ENCODE measurements around the gene PDE5A.
A peak's percentile ranks its signal among the peaks of the same experiment; 100 is the strongest.

The PDE5A gene

DNA sequence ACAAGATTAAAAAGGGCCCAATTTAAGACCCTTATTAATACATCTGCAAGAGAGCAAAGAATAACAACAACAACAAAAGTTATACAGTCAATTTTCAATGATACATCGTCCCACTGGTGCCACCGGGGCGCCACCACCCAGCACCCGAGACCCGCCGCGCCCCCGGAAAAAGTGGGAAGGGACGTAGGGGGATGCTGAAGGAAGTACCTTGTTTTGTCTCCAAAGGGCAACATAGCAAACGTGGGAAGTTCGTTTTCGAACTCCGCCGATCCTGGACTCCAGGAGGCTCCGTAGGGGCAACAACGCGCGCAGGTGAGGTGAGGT, 1.7 kb downstream of the PDE5A start:
- H3K27ac Mint-ChIP-seq, result peak overlapping the region; percentile 97 to 99 (median 98)
- no peaks in the 10 kb centered on the region for H3K9me3 Mint-ChIP-seq
- peak overlapping the region; percentile 98 to 100 (median 100) for H3K4me3 Mint-ChIP-seq
- TF ChIP-seq, protein P1, sequence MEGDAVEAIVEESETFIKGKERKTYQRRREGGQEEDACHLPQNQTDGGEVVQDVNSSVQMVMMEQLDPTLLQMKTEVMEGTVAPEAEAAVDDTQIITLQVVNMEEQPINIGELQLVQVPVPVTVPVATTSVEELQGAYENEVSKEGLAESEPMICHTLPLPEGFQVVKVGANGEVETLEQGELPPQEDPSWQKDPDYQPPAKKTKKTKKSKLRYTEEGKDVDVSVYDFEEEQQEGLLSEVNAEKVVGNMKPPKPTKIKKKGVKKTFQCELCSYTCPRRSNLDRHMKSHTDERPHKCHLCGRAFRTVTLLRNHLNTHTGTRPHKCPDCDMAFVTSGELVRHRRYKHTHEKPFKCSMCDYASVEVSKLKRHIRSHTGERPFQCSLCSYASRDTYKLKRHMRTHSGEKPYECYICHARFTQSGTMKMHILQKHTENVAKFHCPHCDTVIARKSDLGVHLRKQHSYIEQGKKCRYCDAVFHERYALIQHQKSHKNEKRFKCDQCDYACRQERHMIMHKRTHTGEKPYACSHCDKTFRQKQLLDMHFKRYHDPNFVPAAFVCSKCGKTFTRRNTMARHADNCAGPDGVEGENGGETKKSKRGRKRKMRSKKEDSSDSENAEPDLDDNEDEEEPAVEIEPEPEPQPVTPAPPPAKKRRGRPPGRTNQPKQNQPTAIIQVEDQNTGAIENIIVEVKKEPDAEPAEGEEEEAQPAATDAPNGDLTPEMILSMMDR (IDR thresholded peaks at IDR 0.05; ENCODE audit: unreplicated experiment in 3 of 3), result no peak
- H3K36me3 Mint-ChIP-seq (ENCODE audit: low read depth), result peaks cover 13% of the 10 kb centered on the region
- H3K4me1 Mint-ChIP-seq, result peaks cover 26% of the 10 kb centered on the region
- peaks cover 8% of the 10 kb centered on the region for H3K27me3 Mint-ChIP-seq (ENCODE audit: low read depth)

GRCh38 chr4:119626420-119626819, 2.2 kb downstream of the PDE5A start:
- Mint-ChIP-seq H3K27ac (peak overlapping the region; percentile 97 to 99 (median 98)), H3K9me3 (peaks cover under 1% of the 10 kb centered on the region), H3K36me3 (ENCODE audit: low read depth) (peaks cover 15% of the 10 kb centered on the region), H3K4me3 (peak overlapping the region; percentile 98 to 100 (median 100)), H3K4me1 (peaks cover 28% of the 10 kb centered on the region), H3K27me3 (ENCODE audit: low read depth) (peaks cover 8% of the 10 kb centered on the region)
- TF ChIP-seq, protein P1 (IDR thresholded peaks at IDR 0.05; ENCODE audit: unreplicated experiment in 3 of 3), result no peak

GRCh38 chr4:119625761-119626160, 2.8 kb downstream of the PDE5A start:
- peak overlapping the region; percentile 98 to 100 (median 100) for H3K4me3 Mint-ChIP-seq
- H3K36me3 Mint-ChIP-seq (ENCODE audit: low read depth), result peaks cover 19% of the 10 kb centered on the region
- TF ChIP-seq, protein P1 (IDR thresholded peaks at IDR 0.05; ENCODE audit: unreplicated experiment in 3 of 3), result no peak
- H3K27ac Mint-ChIP-seq, result peak overlapping the region; percentile 97 to 99 (median 98)
- H3K27me3 Mint-ChIP-seq (ENCODE audit: low read depth), result peaks cover 8% of the 10 kb centered on the region
- H3K9me3 Mint-ChIP-seq, result peaks cover 2% of the 10 kb centered on the region
- peaks cover 33% of the 10 kb centered on the region for H3K4me1 Mint-ChIP-seq

DNA sequence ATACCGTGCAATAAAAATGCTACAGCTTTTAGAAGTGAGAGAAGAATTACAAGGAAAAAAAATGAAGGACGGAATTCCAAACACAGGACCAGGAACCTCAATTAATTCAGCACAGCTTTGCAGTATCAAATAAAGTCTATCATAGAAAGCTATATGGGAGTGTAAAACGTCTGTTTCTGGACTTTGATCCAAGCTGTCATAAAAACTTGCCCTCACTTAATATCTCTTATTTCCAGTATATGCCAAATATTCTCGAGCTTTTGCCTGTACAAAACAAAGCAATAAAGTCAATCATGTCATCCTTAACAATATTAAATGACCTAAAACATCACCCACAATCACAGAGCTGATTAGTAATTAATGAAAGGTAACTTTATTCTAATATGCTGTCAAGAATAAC, 4.2 kb downstream of the PDE5A start:
- Mint-ChIP-seq H3K9me3 (peaks cover 2% of the 10 kb centered on the region), H3K4me1 (peaks cover 38% of the 10 kb centered on the region), H3K27ac (peak overlapping the region in 2 of 3 experiments; percentile 98 to 99), H3K4me3 (peak overlapping the region; percentile 98 to 100 (median 100)), H3K36me3 (ENCODE audit: low read depth) (peaks cover 28% of the 10 kb centered on the region), H3K27me3 (ENCODE audit: low read depth) (peaks cover 8% of the 10 kb centered on the region)
- TF ChIP-seq, protein P1 (IDR thresholded peaks at IDR 0.05; ENCODE audit: unreplicated experiment in 3 of 3), result no peak

DNA sequence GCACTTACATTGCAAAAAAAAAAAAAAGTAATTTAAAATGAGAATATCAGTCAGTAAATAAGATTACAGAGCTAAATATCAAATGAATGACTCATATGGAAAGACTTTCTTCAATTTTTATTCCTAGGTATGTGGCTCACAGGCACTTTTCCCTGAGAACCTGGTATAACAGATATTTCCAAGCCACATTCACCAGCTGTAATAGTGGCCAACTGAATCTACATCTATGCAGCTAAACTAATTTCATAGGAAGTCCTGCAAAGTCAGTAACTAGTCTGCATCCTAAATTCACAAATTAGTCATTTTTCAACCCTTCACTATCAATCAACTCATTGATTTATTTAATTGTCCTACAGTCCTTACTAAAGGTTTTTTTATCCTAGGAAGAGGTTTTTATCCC, 5.6 kb downstream of the PDE5A start:
- Mint-ChIP-seq H3K4me1 (peaks cover 35% of the 10 kb centered on the region), H3K36me3 (ENCODE audit: low read depth) (peaks cover 28% of the 10 kb centered on the region), H3K9me3 (peaks cover 2% of the 10 kb centered on the region), H3K27ac (peak overlapping the region in 2 of 3 experiments; percentile 35 to 99), H3K4me3 (peak overlapping the region in 2 of 3 experiments; percentile 100), H3K27me3 (ENCODE audit: low read depth) (peaks cover 8% of the 10 kb centered on the region)
- TF ChIP-seq, protein P1 (IDR thresholded peaks at IDR 0.05; ENCODE audit: unreplicated experiment in 3 of 3), result no peak

- Mint-ChIP-seq H3K27me3 (ENCODE audit: low read depth) (no peaks in the 10 kb centered on the region), H3K27ac (peak overlapping the region in 2 of 3 experiments; percentile 33 to 64), H3K9me3 (no peaks in the 10 kb centered on the region), H3K4me1 (peaks cover 40% of the 10 kb centered on the region), H3K4me3 (peak overlapping the region in 2 of 3 experiments; percentile 19 to 30), H3K36me3 (ENCODE audit: low read depth) (peaks cover 29% of the 10 kb centered on the region)
- TF ChIP-seq, protein P1 (IDR thresholded peaks at IDR 0.05; ENCODE audit: unreplicated experiment in 3 of 3), result no peak
Measured at GRCh38 chr4:119615068-119615719, 13.4 kb downstream of the PDE5A start.
